AG09319 (cell line): ENCODE data around the gene FSTL1.

ENCODE experiments used
- DNase-seq: peaks from one replicate; pipeline ENCODE4 v3.0.0-alpha.2; 2010; ENCODE audit warnings: low read depth; ENCODE audit errors: extremely low read depth
- CTCF ChIP-seq: IDR thresholded peaks from 2 replicates; pipeline ENCODE4 v1.5.1; 2011; ENCODE audit warnings: low read depth, mild to moderate bottlenecking, inconsistent platforms, low read length, moderate library complexity

Gene FSTL1

GRCh38 chr3:120492103-120492502 lies 41.3 kb upstream of the FSTL1 start:
- no peak for TF ChIP-seq CTCF

GRCh38 chr3:120489421-120489820 lies 38.6 kb upstream of the FSTL1 start:
- no peak for TF ChIP-seq CTCF
- DNase-seq: no peak

More at GRCh38 chr3:120492103-120492502, 41.3 kb upstream of the FSTL1 start:
- no peak for DNase-seq

GRCh38 chr3:120488296-120488695 lies 37.5 kb upstream of the FSTL1 start:
- no peak for DNase-seq
- TF ChIP-seq CTCF: no peak

GRCh38 chr3:120487191-120487650 lies 36.4 kb upstream of the FSTL1 start:
- TF ChIP-seq CTCF: no peak

GRCh38 chr3:120481081-120481480 lies 30.3 kb upstream of the FSTL1 start:
- no peak for DNase-seq
- no peak for TF ChIP-seq CTCF

More at GRCh38 chr3:120487191-120487650, 36.4 kb upstream of the FSTL1 start:
- peak; percentile 65 for DNase-seq

GRCh38 chr3:120477781-120478180 lies 27.0 kb upstream of the FSTL1 start:
- TF ChIP-seq CTCF: no peak
- no peak for DNase-seq

- TF ChIP-seq CTCF: no peak
- no peak for DNase-seq
Observed at GRCh38 chr3:120475722-120476377, 25.1 kb upstream of the FSTL1 start.
